HG02938 (cell line): Measurements from ENCODE around the gene ARHGAP15.

Experiments used
- ATAC-seq: cut with Tn5 transposase; IDR thresholded peaks from one replicate; pipeline ENCODE4 v1.9.1; 2021; ENCODE audit warnings: mild to moderate bottlenecking, moderate library complexity; ENCODE audit not compliant: unreplicated experiment

ARHGAP15 gene

DNA sequence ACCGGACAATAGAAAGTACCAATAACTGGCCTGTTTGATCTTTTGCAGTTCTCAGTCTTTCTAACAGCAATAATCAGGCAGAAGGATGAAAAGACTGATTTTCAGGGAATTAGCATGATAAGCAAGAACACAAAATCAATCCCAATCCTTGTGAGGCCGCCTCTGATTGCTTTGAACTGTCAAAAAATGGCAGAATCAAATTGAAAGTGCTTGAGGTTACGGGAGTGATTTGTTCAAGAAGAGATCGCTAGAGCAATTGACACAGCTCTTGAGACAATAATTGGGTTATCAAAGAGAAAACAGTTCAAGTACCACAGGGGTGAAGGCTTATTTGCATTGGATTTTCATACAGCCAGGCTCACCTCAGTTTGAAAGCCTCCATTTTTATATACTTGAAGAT lies 663.4 kb downstream of the ARHGAP15 start:
- no peak for ATAC-seq

GRCh38 chr2:143793381-143793780 lies 664.2 kb downstream of the ARHGAP15 start:
- ATAC-seq, result no peak

DNA sequence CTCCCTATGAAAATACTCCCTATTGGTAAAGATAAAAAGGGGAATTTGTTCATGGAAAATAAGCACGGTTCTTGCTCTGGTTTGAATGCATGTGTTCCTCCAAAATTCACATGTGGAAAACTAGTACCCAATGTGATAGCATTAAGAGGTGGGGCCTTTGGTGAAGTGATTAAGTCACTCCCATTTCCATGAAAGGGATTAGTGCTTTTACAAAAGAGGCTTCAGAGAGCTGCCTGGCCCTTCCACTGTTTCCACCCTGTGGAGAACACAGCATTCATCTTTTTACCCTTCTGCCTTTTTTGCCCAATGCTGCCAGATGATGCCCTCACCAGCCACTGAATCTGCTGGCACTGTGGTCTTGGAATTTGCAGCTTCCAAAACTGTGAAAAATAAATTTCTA lies 666.8 kb downstream of the ARHGAP15 start:
- no peak for ATAC-seq

- ATAC-seq, result no peak
These were observed 672.3 kb downstream of the ARHGAP15 start for GRCh38 chr2:143801561-143801960.

DNA sequence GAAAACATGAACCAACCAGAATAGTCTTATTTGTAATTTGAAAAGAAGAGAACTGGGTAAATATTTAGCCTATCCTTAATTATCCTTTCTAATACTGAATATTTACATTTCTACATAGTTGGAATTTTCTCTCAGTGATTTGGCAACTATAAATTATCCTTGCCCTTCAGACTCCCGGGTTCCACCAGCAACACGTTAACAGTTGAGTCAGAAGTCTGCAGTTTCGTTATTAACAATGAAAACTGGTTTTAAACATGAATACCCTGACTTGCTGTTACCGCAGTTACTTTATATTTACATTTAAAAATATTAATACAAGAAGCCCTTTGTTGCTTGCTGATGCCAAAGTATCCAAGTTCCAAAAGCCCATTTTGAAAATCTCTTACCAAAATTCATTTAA lies 673.0 kb downstream of the ARHGAP15 start:
- ATAC-seq, result peak; percentile 42

GRCh38 chr2:143802871-143803650 lies 673.8 kb downstream of the ARHGAP15 start:
- ATAC-seq, result peak; percentile 80

GRCh38 chr2:143803936-143804335 lies 674.7 kb downstream of the ARHGAP15 start:
- no peak for ATAC-seq

GRCh38 chr2:143805666-143806065 lies 676.4 kb downstream of the ARHGAP15 start:
- ATAC-seq, result no peak

DNA sequence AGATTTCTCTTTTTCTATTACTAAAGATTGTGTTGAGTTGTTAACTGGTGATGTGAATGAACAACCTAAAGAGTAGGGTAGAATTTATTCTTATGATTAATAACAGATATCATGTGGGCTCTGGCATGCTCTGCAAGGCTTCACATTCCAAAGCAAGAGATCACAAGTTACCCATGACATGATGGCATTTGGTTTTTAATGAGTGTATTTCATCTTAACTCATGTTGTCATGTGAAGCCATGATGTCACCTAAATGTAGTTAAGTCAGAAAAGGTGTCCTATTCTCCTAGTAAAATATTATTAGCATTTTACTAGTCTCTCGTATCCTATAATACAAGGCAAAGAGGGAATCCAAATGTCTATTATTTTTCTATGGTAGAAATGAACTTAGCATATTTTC lies 678.0 kb downstream of the ARHGAP15 start:
- ATAC-seq, result no peak

- ATAC-seq, result no peak
These were observed 678.5 kb downstream of the ARHGAP15 start for GRCh38 chr2:143807671-143808070.

GRCh38 chr2:143808166-143808565 lies 678.9 kb downstream of the ARHGAP15 start:
- no peak for ATAC-seq

DNA sequence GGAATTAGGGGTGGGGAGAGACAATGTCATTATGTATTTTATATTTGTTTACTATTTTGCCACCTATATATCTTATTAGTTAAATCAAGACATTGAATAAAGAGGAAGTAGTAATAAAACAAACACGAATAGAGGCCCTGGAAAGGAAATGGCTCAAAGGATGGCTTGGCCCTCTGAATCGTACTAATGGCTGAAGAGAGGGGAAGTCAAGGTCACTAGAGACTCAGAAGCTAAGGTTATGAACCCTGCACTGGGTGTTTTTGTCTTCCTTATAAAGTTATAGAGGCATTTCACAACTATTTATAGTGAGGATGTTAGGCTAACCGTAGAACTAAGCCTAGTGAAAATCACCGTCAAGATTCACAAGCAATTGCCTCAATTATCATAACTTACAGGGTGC lies 685.9 kb downstream of the ARHGAP15 start:
- no peak for ATAC-seq

DNA sequence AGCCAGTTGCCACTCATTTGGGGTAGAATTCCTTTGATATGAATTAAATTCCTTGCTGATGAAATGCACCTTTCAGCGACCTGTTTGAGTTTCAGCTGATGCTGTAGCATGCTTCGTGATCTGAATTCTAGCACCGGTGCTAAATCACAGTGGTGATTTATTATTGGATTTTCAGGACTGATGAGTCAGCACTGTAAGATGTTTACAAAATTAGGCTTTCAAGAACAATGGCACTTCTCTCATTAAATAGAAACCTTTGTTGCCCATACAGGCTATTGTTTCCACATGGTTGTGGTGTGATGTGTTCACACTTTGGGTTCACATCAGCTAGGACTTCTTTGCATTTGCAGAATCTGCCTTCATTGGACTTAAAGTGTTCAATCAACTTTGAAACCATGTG lies 687.7 kb downstream of the ARHGAP15 start:
- no peak for ATAC-seq
